HepG2 (cell line): ENCODE measurements around the gene DYNC1I2. TPM values are rescaled to one million over a fixed set of nuclear protein-coding genes. Genes with fewer than 3 reads are reported as not detected.

Experiments used
- ATAC-seq: fragments of 200-7000 bp; cut with Tn5 transposase; 3 replicates; pipeline ENCODE4 v1.9.1; 2020; ENCODE audit warnings: mild to moderate bottlenecking, moderate library complexity
- BruUV-seq: library from RNA; stranded (reverse); fragments of 400-500 nt; replicated peaks from 2 replicates; lab custom pipeline; 2021; lab: Mats Ljungman, UMichigan
- CTCF ChIA-PET: fragments of 300-600 bp; formaldehyde crosslinking; extraction: SDS; loops from one replicate; lab custom pipeline; 2021; ENCODE audit warnings: low total read pairs, inconsistent platforms, low intra/inter-chr PET ratio; lab: Yijun Ruan, JAX
- POLR2A ChIA-PET: fragments of 350-600 bp; sonication (Branson Sonifier 250); formaldehyde crosslinking; loops from one replicate; lab custom pipeline; 2020; ENCODE audit warnings: antibody characterized with exemption, inconsistent platforms; lab: Yijun Ruan, JAX
- DNase-seq: peaks from one replicate; pipeline ENCODE4 v3.0.0-alpha.2; 2015; ENCODE audit warnings: low spot score
- FAIRE-seq: peaks from 3 replicates; lab custom pipeline; 2011; peaks lifted over from hg19 to GRCh38; lab: Jason Lieb, UNC
- H2AFZ ChIP-seq: one replicate; pipeline ENCODE4 v1.6.1; 2011; ENCODE audit warnings: low read length, inconsistent platforms
- H3K27ac ChIP-seq: fragments of 300-600 bp; 3 replicates; pipeline ENCODE4 v1.8.0; 2011; ENCODE audit warnings: mixed run types, mild to moderate bottlenecking, mixed read lengths, low read length, inconsistent platforms; ENCODE audit not compliant: insufficient read depth; ENCODE audit errors: extremely low read length
- H3K27me3 ChIP-seq, 2 experiments: fragments of 200-600 bp in 1 of 2; 2 replicates in 1 of 2; 3 replicates in 1 of 2; pipeline versions ENCODE4 v1.6.0 to v1.8.0; 2011; ENCODE audit warnings: low read length in 2 of 2, mild to moderate bottlenecking in 2 of 2, moderate library complexity in 2 of 2, inconsistent platforms in 1 of 2; ENCODE audit not compliant: insufficient read depth in 2 of 2, control insufficient read depth in 1 of 2
- H3K36me3 ChIP-seq, 2 experiments: fragments of 200-600 bp in 1 of 2; replicated peaks in 1 of 2; 2 replicates in 1 of 2; 3 replicates in 1 of 2; pipeline versions ENCODE4 v1.5.1 to v1.8.0; 2011; ENCODE audit warnings: low read length in 2 of 2, inconsistent platforms in 1 of 2; ENCODE audit not compliant: insufficient read depth in 2 of 2, control insufficient read depth in 1 of 2
- H3K4me1 ChIP-seq: 2 replicates; pipeline ENCODE4 v1.5.1; 2012; ENCODE audit warnings: low read length, inconsistent platforms; ENCODE audit not compliant: insufficient read depth
- H3K4me2 ChIP-seq: 2 replicates; pipeline ENCODE4 v1.6.0; 2011; ENCODE audit warnings: low read depth, low read length, inconsistent platforms
- H3K4me3 ChIP-seq, 3 experiments: fragments of 200-600 bp in 1 of 3; sonication (generic), shearing (Covaris generic) in 1 of 3; replicated peaks in 1 of 3; 2 replicates each; pipeline ENCODE4 v1.5.1; 2011 to 2016; ENCODE audit warnings: low read length in 3 of 3, inconsistent platforms in 2 of 3, low read depth in 2 of 3, mild to moderate bottlenecking in 2 of 3, control low read depth in 1 of 3, mixed read lengths in 1 of 3; ENCODE audit not compliant: insufficient read depth in 1 of 3
- H3K79me2 ChIP-seq: one replicate; pipeline ENCODE4 v1.6.1; 2011; ENCODE audit warnings: low read length, inconsistent platforms; ENCODE audit not compliant: insufficient read depth
- H3K9ac ChIP-seq: 2 replicates; pipeline ENCODE4 v1.6.0; 2011; ENCODE audit warnings: mild to moderate bottlenecking, low read depth, low read length, inconsistent platforms; ENCODE audit not compliant: insufficient read depth
- H3K9me3 ChIP-seq: 2 replicates; pipeline ENCODE4 v1.5.1; 2012; ENCODE audit warnings: mild to moderate bottlenecking, low read length
- H4K20me1 ChIP-seq: 2 replicates; pipeline ENCODE4 v1.6.0; 2011; ENCODE audit warnings: inconsistent platforms, mild to moderate bottlenecking, low read length, moderate library complexity; ENCODE audit not compliant: insufficient read depth
- AGO2 ChIP-seq: fragments of 200-400 bp; formaldehyde crosslinking; optimal IDR thresholded peaks from 2 replicates; pipeline ENCODE3; 2017; ENCODE audit warnings: mild to moderate bottlenecking, low read depth, low read length, moderate library complexity
- BCL6 ChIP-seq: IDR thresholded peaks from 2 replicates; pipeline ENCODE4 v1.6.1; 2016; ENCODE audit warnings: missing genetic modification reagents, missing compliant biosample characterization
- CSRNP2 ChIP-seq: sonication (generic); formaldehyde crosslinking; conservative IDR thresholded peaks from 2 replicates; pipeline ENCODE4 v1.8.0; 2022; ENCODE audit warnings: low read depth, missing genetic modification reagents
- PHF20 ChIP-seq: sonication (generic); formaldehyde crosslinking; IDR thresholded peaks from 2 replicates; pipeline ENCODE4 v1.5.0; 2020; ENCODE audit warnings: mild to moderate bottlenecking, missing genetic modification reagents
- POGZ ChIP-seq: sonication (generic); formaldehyde crosslinking; IDR thresholded peaks from 2 replicates; pipeline ENCODE4 v1.4.0; 2020; ENCODE audit warnings: mild to moderate bottlenecking, missing genetic modification reagents
- SAP130 ChIP-seq: IDR thresholded peaks from 2 replicates; pipeline ENCODE4 v1.6.1; 2016; ENCODE audit warnings: low read depth
- SNAPC4 ChIP-seq: sonication (generic); formaldehyde crosslinking; IDR thresholded peaks from 2 replicates; pipeline ENCODE4 v1.4.0; 2020; ENCODE audit warnings: mild to moderate bottlenecking, missing genetic modification reagents
- TARDBP ChIP-seq: sonication (generic); formaldehyde crosslinking; IDR thresholded peaks from 2 replicates; pipeline ENCODE4 v1.8.0; 2022; ENCODE audit warnings: mild to moderate bottlenecking, missing genetic modification reagents
- ZBTB38 ChIP-seq: sonication (generic); formaldehyde crosslinking; IDR thresholded peaks from 2 replicates; pipeline ENCODE4 v1.5.1; 2020; ENCODE audit warnings: mild to moderate bottlenecking, missing genetic modification reagents
- ZFP36L2 ChIP-seq: sonication (generic); formaldehyde crosslinking; IDR thresholded peaks from 2 replicates; pipeline ENCODE4 v1.4.0; 2020; ENCODE audit warnings: missing genetic modification reagents
- ZFP37 ChIP-seq: sonication (generic); formaldehyde crosslinking; IDR thresholded peaks from 2 replicates; pipeline ENCODE4 v1.4.0; 2020; ENCODE audit warnings: missing genetic modification reagents, borderline replicate concordance
- ZFX ChIP-seq: sonication (generic); formaldehyde crosslinking; IDR thresholded peaks from 2 replicates; pipeline ENCODE4 v1.4.0; 2020; ENCODE audit warnings: mild to moderate bottlenecking, low read depth, missing genetic modification reagents, moderate library complexity
- ZNF317 ChIP-seq: sonication (generic); formaldehyde crosslinking; IDR thresholded peaks from 2 replicates; pipeline ENCODE4 v1.5.0; 2020; ENCODE audit warnings: mild to moderate bottlenecking, missing genetic modification reagents
- ZNF33A ChIP-seq: sonication (generic); formaldehyde crosslinking; IDR thresholded peaks from 2 replicates; pipeline ENCODE4 v1.5.1; 2020; ENCODE audit warnings: missing genetic modification reagents, mild to moderate bottlenecking, moderate library complexity, borderline replicate concordance
- ZNF616 ChIP-seq: sonication (generic); formaldehyde crosslinking; IDR thresholded peaks from 2 replicates; pipeline ENCODE4 v1.5.0; 2020; ENCODE audit warnings: low read depth, mild to moderate bottlenecking, missing genetic modification reagents
- ZNF781 ChIP-seq: sonication (generic); formaldehyde crosslinking; IDR thresholded peaks from 2 replicates; pipeline ENCODE4 v1.5.1; 2020; ENCODE audit warnings: borderline replicate concordance, mild to moderate bottlenecking, missing genetic modification reagents; ENCODE audit errors: not compliant biosample characterization
- WGBS: methylation state at CpG from one replicate; pipeline ENCODE4 v1.1.6; 2017; ENCODE audit warnings: low lambda C conversion rate; 5-methylcytosine and 5-hydroxymethylcytosine counted together
- in situ Hi-C: cut with HindIII; loops from 2 replicates; pipeline ENCODE4 v1.10.0; 2017; ENCODE audit warnings: low pct_unique_long_range_greater_than_20kb; ENCODE audit not compliant: extremely low pct_ligation_motif_present
- intact Hi-C: fragments of 100-400 bp; cut with micrococcal nuclease; formaldehyde crosslinking; loops from one replicate; pipeline ENCODE4 v1.10.0; 2022; ENCODE audit not compliant: unreplicated experiment
- polyA plus RNA-seq, 8 experiments: library from polyadenylated mRNA; depleted of rRNA in 3 of 8; stranded (reverse) in 7 of 8; unstranded in 1 of 8; fragments of >200 nt; fragmentation: Illumina TruSeq in 4 of 8; extraction: Trizol in 4 of 8; gene quantifications; 2 replicates each; pipeline versions ENCODE4 v1.2.1 to v1.2.3, GENCODE V29; 2011 to 2016; ENCODE audit warnings: low read depth in 4 of 8, missing spikeins in 1 of 8, mixed read lengths in 1 of 8; ENCODE audit not compliant: insufficient read depth in 1 of 8
- total RNA-seq, 5 experiments: library from RNA; depleted of rRNA; stranded (reverse); fragments of >200 nt; fragmentation: Illumina TruSeq; extraction: Trizol; gene quantifications; 2 replicates each; pipeline ENCODE4 v1.2.3, GENCODE V29; 2016; ENCODE audit warnings: low read depth in 1 of 5

Gene DYNC1I2
- total and polyA plus RNA-seq, 2 of the 13 experiments (the other 11 are each of a cell fraction or from before 2014, with no cell fraction given), result 84.0 to 99.8 TPM

GRCh38 chr2:171719660-171720059 lies 32.4 kb downstream of the DYNC1I2 start (continued):
- no peak for TF ChIP-seq SNAPC4
- TF ChIP-seq CSRNP2 (CRISPR knock-in tag), result no peak

- peaks cover 0 to 30% of the 10 kb centered on the region in 2 experiments; a peak in 2 of 5 replicates for H3K36me3 ChIP-seq
- ATAC-seq, result peak; percentile 75
- no peak for FAIRE-seq
- in situ Hi-C loops (no loop called here), intact Hi-C loops (loop anchor here (10.0 kb wide), 1 partner anchor 61 kb away; no protein-coding TSS in a partner anchor)
- DNase-seq, result peak; percentile 12
- ChIA-PET CTCF (no interaction called here), POLR2A (no interaction called here)
- H3K9me3 ChIP-seq, result no peaks in the 10 kb centered on the region
- no peaks in the 10 kb centered on the region for H3K27me3 ChIP-seq
- no TSS peak for BruUV-seq
- H3K4me2 ChIP-seq, result no peak overlapping the region
- H3K27ac ChIP-seq, result no peak overlapping the region
- H3K79me2 ChIP-seq, result no peaks in the 10 kb centered on the region
- H3K9ac ChIP-seq, result no peak overlapping the region
- WGBS, result 95% methylated on average over 12 of the region's 12 CpGs
- peaks cover 23% of the 10 kb centered on the region for H3K4me1 ChIP-seq
- H4K20me1 ChIP-seq, result no peaks in the 10 kb centered on the region
- H2AFZ ChIP-seq, result no peak overlapping the region
- H3K4me3 ChIP-seq, result no peak overlapping the region
- TF ChIP-seq ZBTB38 (CRISPR knock-in tag) (0 out of 2 replicates have a peak, but pooled peaks have one; percentile 27), TARDBP (no peak), ZNF33A (CRISPR knock-in tag) (no peak), BCL6 (no peak), ZFP36L2 (no peak), ZNF616 (no peak), AGO2 (no peak), SAP130 (no peak), ZFP37 (CRISPR knock-in tag) (no peak), ZNF781 (CRISPR knock-in tag) (no peak), PHF20 (CRISPR knock-in tag) (no peak), ZNF317 (CRISPR knock-in tag) (no peak), ZFX (CRISPR knock-in tag) (0 out of 2 replicates have a peak, but pooled peaks have one; percentile 29), POGZ (CRISPR knock-in tag) (no peak)
Observed at GRCh38 chr2:171723716-171724683, 36.7 kb downstream of the DYNC1I2 start.
